Ascending aorta (tissue), 2 donors: ENCODE measurements around the gene SOCS1. TPM values are rescaled to one million over a fixed set of nuclear protein-coding genes. Genes with fewer than 3 reads are reported as not detected.
A peak's percentile ranks its signal among the peaks of the same experiment; 100 is the strongest.

Experiments
- DNase-seq, 2 donors: peaks; one replicate each; pipeline ENCODE4 v3.0.0-alpha.2; 2019; ENCODE audit warnings: low spot score in 2 of 2
- H3K27ac ChIP-seq, 2 donors: fragments of 200-600 bp; sonication (generic); one replicate each; pipeline ENCODE4 v1.5.1; 2016 to 2017; ENCODE audit warnings: mild to moderate bottlenecking in 1 of 2
- H3K27me3 ChIP-seq: fragments of 200-600 bp; sonication (generic); one replicate; pipeline ENCODE4 v1.5.1; 2017
- H3K36me3 ChIP-seq, 2 donors: fragments of 200-600 bp; sonication (generic); one replicate each; pipeline ENCODE4 v1.5.1; 2016
- H3K4me1 ChIP-seq, 2 donors: fragments of 200-600 bp; sonication (generic); one replicate each; pipeline ENCODE4 v1.5.1; 2016 to 2017; ENCODE audit warnings: mild to moderate bottlenecking in 1 of 2
- H3K4me3 ChIP-seq, 2 donors: fragments of 200-600 bp; sonication (generic); one replicate each; pipeline ENCODE4 v1.5.1; 2016 to 2017; ENCODE audit warnings: mild to moderate bottlenecking in 1 of 2
- H3K9me3 ChIP-seq, 2 donors: fragments of 200-600 bp; sonication (generic); one replicate each; pipeline ENCODE4 v1.5.1; 2016
- CTCF ChIP-seq, 3 experiments: fragments of 200-600 bp in 2 of 3; fragments of 450-650 bp in 1 of 3; sonication (generic) in 2 of 3; IDR thresholded peaks; one replicate each; pipeline ENCODE4 v1.5.1; 2016 to 2019; ENCODE audit warnings: antibody characterized with exemption in 3 of 3, mild to moderate bottlenecking in 1 of 3, moderate library complexity in 1 of 3
- intact Hi-C: fragments of 100-400 bp; cut with DNase I; formaldehyde crosslinking; loops from one replicate; pipeline ENCODE4 v1.15.1; 2023
- total RNA-seq: library from RNA; depleted of rRNA; stranded (reverse); fragments of >200 nt; gene quantifications from one replicate; pipeline ENCODE4 v1.1.0, GENCODE V29; 2016

Gene SOCS1
- total RNA-seq, 1 donor from 2014 or later: 1.8 TPM

GRCh38 chr16:11235703-11235991 lies 20.4 kb downstream of the SOCS1 start:
- Histone ChIP-seq H3K4me1 (peaks cover 0 to 8% of the 10 kb centered on the region in 2 donors), H3K27me3 (no peaks in the 10 kb centered on the region), H3K36me3 (no peaks in the 10 kb centered on the region), H3K27ac (no peak overlapping the region), H3K4me3 (no peak overlapping the region), H3K9me3 (no peaks in the 10 kb centered on the region)
- TF ChIP-seq CTCF (IDR thresholded peaks at IDR 0.05): no peak
- intact Hi-C loops: no loop called here
- DNase-seq: no peak

- intact Hi-C loops: no loop called here
- Histone ChIP-seq H3K27me3 (no peaks in the 10 kb centered on the region), H3K36me3 (no peaks in the 10 kb centered on the region), H3K4me1 (peaks cover 0 to 3% of the 10 kb centered on the region in 2 donors), H3K27ac (no peak overlapping the region), H3K9me3 (no peaks in the 10 kb centered on the region), H3K4me3 (no peak overlapping the region)
- no peak for TF ChIP-seq CTCF (IDR thresholded peaks at IDR 0.05)
- no peak for DNase-seq
Observed at GRCh38 chr16:11234884-11235702, 20.9 kb downstream of the SOCS1 start.

- no peaks in the 10 kb centered on the region for H3K9me3 ChIP-seq
- intact Hi-C loops: no loop called here
- H3K4me3 ChIP-seq: no peak overlapping the region
- no peak for DNase-seq
- H3K4me1 ChIP-seq: peaks cover 0 to 3% of the 10 kb centered on the region in 2 donors
- no peak for TF ChIP-seq CTCF (IDR thresholded peaks at IDR 0.05)
- no peaks in the 10 kb centered on the region for H3K27me3 ChIP-seq
- H3K27ac ChIP-seq: no peak overlapping the region
- no peaks in the 10 kb centered on the region for H3K36me3 ChIP-seq
Observed at GRCh38 chr16:11233727-11234376, 22.2 kb downstream of the SOCS1 start.

- H3K36me3 ChIP-seq: no peaks in the 10 kb centered on the region
- peak overlapping the region in 1 of 2 donors; percentile 5 for H3K4me3 ChIP-seq
- peak in 1 of 2 donors; percentile 77 for DNase-seq
- no peak overlapping the region for H3K27ac ChIP-seq
- peaks cover 0 to 3% of the 10 kb centered on the region in 2 donors for H3K4me1 ChIP-seq
- H3K27me3 ChIP-seq: no peaks in the 10 kb centered on the region
- intact Hi-C loops: no loop called here
- no peaks in the 10 kb centered on the region for H3K9me3 ChIP-seq
- TF ChIP-seq CTCF (IDR thresholded peaks at IDR 0.05): no peak
Observed at GRCh38 chr16:11232852-11233726, 22.9 kb downstream of the SOCS1 start.

- Histone ChIP-seq H3K27me3 (no peaks in the 10 kb centered on the region), H3K4me1 (peaks cover 0 to 3% of the 10 kb centered on the region in 2 donors), H3K9me3 (no peaks in the 10 kb centered on the region), H3K4me3 (no peak overlapping the region), H3K27ac (no peak overlapping the region), H3K36me3 (no peaks in the 10 kb centered on the region)
- DNase-seq: no peak
- intact Hi-C loops: no loop called here
- TF ChIP-seq CTCF (IDR thresholded peaks at IDR 0.05): no peak
Observed at GRCh38 chr16:11232302-11232851, 23.6 kb downstream of the SOCS1 start.
